ENCODE measurements around the gene ENPP5.
"Not testable (repeated sequence)": the region's sequence is repeated elsewhere in the genome, so short reads cannot be mapped to it uniquely, and the experiment has no call there.

GRCh38 chr6:46119679-46120078 lies 51.1 kb downstream of the ENPP5 start:
- TF ChIP-seq BHLHE40 (IDR thresholded peaks at IDR 0.05; ENCODE audit: borderline replicate concordance); LEF1 (IDR thresholded peaks at IDR 0.05; ENCODE audit: borderline replicate concordance); SP1 (IDR thresholded peaks at IDR 0.05); TARDBP (IDR thresholded peaks at IDR 0.05); ELF4 (IDR thresholded peaks at IDR 0.05); FOXK2 (IDR thresholded peaks at IDR 0.05); FOXM1 (IDR thresholded peaks at IDR 0.05; ENCODE audit: borderline replicate concordance); SUZ12 (IDR thresholded peaks at IDR 0.05); FOXA1 (IDR thresholded peaks at IDR 0.05): not testable (repeated sequence)

All from HEK293T (cell line).